Endometrial microvascular endothelial cells (primary cell): ENCODE measurements around the gene LRRC38. TPM values are rescaled to one million over a fixed set of nuclear protein-coding genes. Genes with fewer than 3 reads are reported as not detected.

Experiments used
- total RNA-seq: library from RNA; depleted of rRNA; stranded (reverse); fragments of >200 nt; gene quantifications from one replicate; pipeline ENCODE4 v1.2.3, GENCODE V29; 2015; ENCODE audit errors: inconsistent ontology term

LRRC38 gene
- total RNA-seq, 1 donor from 2014 or later = not detected

Other genes with a start within 250 kb of the LRRC38 start
- gene PRAMEF8, start 228.9 kb downstream of the LRRC38 start, total RNA-seq = not detected
- gene PRAMEF33, start 210.5 kb downstream of the LRRC38 start, total RNA-seq = not detected
- gene PRAMEF15, start 198.4 kb downstream of the LRRC38 start, total RNA-seq = not detected
- not detected for gene PRAMEF14, start 166.9 kb downstream of the LRRC38 start, total RNA-seq
- gene PRAMEF19, start 142.1 kb downstream of the LRRC38 start, total RNA-seq = not detected
- not detected for gene PRAMEF17, start 124.4 kb downstream of the LRRC38 start, total RNA-seq
- gene PRAMEF20, start 103.6 kb downstream of the LRRC38 start, total RNA-seq = not detected
- not detected for gene PDPN, start 69.8 kb upstream of the LRRC38 start, total RNA-seq
- 8.8 TPM for gene PRDM2, start 186.2 kb upstream of the LRRC38 start, total RNA-seq